Measurements from ENCODE around the gene RPL7L1. TPM values are rescaled to one million over a fixed set of nuclear protein-coding genes. Genes with fewer than 3 reads are reported as not detected.

Gene RPL7L1
- total and polyA plus RNA-seq, 2 of the 13 experiments (the other 11 are each of a cell fraction or from before 2014, with no cell fraction given) = 51.6 to 179 TPM

DNA sequence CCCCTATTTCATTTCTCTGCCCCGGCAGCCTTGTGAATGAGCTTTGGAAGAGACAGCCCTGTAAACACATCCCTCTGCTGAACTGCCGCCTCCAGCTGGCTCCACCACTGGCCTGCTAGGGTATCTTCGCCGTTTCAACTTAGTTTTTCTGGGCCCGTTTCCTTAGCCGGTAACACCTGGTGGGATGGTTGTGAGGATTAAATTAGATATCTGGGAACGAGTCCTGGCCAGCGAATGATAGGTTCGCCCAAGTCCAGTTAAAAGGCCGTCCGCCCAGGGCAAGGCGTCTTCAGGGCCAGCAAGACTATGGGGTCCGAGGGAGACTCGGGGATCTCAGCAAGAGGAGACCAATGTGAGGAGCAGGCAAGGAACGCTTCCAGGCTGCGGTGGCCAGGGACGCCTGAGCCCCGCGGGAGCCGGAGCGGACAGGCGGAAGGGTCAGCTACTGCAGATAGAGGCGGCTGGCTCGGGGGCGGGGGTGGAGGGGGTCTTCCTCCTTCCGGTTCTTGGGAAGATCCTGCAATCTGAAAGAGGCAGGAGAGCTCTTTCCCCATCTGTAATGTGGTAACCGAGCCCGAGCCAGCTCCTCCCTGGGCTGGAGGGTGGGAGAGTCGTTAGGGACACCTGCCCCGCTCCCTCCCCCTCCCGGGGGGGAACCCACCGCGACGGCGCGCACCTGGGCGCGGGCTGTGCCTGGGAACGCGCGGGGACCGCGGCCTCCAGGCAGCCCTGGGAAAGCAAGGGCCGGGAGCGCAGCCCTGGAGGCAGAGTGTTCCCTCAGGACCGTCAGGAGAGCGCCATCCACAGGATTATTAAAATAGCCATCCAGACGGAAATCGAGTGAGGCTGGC, 32.0 kb downstream of the RPL7L1 start (continued):
- TF ChIP-seq, protein P1, sequence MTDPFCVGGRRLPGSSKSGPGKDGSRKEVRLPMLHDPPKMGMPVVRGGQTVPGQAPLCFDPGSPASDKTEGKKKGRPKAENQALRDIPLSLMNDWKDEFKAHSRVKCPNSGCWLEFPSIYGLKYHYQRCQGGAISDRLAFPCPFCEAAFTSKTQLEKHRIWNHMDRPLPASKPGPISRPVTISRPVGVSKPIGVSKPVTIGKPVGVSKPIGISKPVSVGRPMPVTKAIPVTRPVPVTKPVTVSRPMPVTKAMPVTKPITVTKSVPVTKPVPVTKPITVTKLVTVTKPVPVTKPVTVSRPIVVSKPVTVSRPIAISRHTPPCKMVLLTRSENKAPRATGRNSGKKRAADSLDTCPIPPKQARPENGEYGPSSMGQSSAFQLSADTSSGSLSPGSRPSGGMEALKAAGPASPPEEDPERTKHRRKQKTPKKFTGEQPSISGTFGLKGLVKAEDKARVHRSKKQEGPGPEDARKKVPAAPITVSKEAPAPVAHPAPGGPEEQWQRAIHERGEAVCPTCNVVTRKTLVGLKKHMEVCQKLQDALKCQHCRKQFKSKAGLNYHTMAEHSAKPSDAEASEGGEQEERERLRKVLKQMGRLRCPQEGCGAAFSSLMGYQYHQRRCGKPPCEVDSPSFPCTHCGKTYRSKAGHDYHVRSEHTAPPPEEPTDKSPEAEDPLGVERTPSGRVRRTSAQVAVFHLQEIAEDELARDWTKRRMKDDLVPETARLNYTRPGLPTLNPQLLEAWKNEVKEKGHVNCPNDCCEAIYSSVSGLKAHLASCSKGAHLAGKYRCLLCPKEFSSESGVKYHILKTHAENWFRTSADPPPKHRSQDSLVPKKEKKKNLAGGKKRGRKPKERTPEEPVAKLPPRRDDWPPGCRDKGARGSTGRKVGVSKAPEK (CRISPR knock-in tag; IDR thresholded peaks at IDR 0.05; ENCODE audit: borderline replicate concordance) = 0 out of 2 replicates have a peak, but pooled peaks have one; percentile 39
- TF ChIP-seq KDM5B (CRISPR knock-in tag; IDR thresholded peaks at IDR 0.05; ENCODE audit: borderline replicate concordance) (peak; percentile 15; the same call in 1 of the 2 replicates), FOXC1 (CRISPR knock-in tag; IDR thresholded peaks at IDR 0.05; ENCODE audit: borderline replicate concordance) (peak; percentile 58), FOXJ3 (CRISPR knock-in tag; IDR thresholded peaks at IDR 0.05; ENCODE audit: borderline replicate concordance) (0 out of 2 replicates have a peak, but pooled peaks have one; percentile 15), ZZZ3 (CRISPR knock-in tag; IDR thresholded peaks at IDR 0.05; ENCODE audit: borderline replicate concordance) (no peak), ZNF24 (IDR thresholded peaks at IDR 0.05) (no peak)
- TF ChIP-seq, protein P2, sequence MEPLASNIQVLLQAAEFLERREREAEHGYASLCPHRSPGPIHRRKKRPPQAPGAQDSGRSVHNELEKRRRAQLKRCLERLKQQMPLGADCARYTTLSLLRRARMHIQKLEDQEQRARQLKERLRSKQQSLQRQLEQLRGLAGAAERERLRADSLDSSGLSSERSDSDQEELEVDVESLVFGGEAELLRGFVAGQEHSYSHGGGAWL (CRISPR knock-in tag; IDR thresholded peaks at IDR 0.05) = 0 out of 2 replicates have a peak, but pooled peaks have one; percentile 41
- TF ChIP-seq, protein P3, sequence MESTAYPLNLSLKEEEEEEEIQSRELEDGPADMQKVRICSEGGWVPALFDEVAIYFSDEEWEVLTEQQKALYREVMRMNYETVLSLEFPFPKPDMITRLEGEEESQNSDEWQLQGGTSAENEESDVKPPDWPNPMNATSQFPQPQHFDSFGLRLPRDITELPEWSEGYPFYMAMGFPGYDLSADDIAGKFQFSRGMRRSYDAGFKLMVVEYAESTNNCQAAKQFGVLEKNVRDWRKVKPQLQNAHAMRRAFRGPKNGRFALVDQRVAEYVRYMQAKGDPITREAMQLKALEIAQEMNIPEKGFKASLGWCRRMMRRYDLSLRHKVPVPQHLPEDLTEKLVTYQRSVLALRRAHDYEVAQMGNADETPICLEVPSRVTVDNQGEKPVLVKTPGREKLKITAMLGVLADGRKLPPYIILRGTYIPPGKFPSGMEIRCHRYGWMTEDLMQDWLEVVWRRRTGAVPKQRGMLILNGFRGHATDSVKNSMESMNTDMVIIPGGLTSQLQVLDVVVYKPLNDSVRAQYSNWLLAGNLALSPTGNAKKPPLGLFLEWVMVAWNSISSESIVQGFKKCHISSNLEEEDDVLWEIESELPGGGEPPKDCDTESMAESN (CRISPR knock-in tag; conservative IDR thresholded peaks at IDR 0.05) = 0 out of 2 replicates have a peak, but pooled peaks have one; percentile 16
- TF ChIP-seq, protein P4, sequence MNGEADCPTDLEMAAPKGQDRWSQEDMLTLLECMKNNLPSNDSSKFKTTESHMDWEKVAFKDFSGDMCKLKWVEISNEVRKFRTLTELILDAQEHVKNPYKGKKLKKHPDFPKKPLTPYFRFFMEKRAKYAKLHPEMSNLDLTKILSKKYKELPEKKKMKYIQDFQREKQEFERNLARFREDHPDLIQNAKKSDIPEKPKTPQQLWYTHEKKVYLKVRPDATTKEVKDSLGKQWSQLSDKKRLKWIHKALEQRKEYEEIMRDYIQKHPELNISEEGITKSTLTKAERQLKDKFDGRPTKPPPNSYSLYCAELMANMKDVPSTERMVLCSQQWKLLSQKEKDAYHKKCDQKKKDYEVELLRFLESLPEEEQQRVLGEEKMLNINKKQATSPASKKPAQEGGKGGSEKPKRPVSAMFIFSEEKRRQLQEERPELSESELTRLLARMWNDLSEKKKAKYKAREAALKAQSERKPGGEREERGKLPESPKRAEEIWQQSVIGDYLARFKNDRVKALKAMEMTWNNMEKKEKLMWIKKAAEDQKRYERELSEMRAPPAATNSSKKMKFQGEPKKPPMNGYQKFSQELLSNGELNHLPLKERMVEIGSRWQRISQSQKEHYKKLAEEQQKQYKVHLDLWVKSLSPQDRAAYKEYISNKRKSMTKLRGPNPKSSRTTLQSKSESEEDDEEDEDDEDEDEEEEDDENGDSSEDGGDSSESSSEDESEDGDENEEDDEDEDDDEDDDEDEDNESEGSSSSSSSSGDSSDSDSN (CRISPR knock-in tag; IDR thresholded peaks at IDR 0.05) = peak; percentile 62; the same call in 1 of the 2 replicates
- TF ChIP-seq, protein P5, sequence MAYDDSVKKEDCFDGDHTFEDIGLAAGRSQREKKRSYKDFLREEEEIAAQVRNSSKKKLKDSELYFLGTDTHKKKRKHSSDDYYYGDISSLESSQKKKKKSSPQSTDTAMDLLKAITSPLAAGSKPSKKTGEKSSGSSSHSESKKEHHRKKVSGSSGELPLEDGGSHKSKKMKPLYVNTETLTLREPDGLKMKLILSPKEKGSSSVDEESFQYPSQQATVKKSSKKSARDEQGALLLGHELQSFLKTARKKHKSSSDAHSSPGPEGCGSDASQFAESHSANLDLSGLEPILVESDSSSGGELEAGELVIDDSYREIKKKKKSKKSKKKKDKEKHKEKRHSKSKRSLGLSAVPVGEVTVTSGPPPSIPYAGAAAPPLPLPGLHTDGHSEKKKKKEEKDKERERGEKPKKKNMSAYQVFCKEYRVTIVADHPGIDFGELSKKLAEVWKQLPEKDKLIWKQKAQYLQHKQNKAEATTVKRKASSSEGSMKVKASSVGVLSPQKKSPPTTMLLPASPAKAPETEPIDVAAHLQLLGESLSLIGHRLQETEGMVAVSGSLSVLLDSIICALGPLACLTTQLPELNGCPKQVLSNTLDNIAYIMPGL (CRISPR knock-in tag; IDR thresholded peaks at IDR 0.05; ENCODE audit: borderline replicate concordance in 1 of 2, low read depth in 1 of 2) = peak; percentile 54 to 70; a peak in 2 of 4 replicates
- TF ChIP-seq, protein P6, sequence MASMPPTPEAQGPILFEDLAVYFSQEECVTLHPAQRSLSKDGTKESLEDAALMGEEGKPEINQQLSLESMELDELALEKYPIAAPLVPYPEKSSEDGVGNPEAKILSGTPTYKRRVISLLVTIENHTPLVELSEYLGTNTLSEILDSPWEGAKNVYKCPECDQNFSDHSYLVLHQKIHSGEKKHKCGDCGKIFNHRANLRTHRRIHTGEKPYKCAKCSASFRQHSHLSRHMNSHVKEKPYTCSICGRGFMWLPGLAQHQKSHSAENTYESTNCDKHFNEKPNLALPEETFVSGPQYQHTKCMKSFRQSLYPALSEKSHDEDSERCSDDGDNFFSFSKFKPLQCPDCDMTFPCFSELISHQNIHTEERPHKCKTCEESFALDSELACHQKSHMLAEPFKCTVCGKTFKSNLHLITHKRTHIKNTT (CRISPR knock-in tag; IDR thresholded peaks at IDR 0.05) = no peak
- TF ChIP-seq, protein P7, sequence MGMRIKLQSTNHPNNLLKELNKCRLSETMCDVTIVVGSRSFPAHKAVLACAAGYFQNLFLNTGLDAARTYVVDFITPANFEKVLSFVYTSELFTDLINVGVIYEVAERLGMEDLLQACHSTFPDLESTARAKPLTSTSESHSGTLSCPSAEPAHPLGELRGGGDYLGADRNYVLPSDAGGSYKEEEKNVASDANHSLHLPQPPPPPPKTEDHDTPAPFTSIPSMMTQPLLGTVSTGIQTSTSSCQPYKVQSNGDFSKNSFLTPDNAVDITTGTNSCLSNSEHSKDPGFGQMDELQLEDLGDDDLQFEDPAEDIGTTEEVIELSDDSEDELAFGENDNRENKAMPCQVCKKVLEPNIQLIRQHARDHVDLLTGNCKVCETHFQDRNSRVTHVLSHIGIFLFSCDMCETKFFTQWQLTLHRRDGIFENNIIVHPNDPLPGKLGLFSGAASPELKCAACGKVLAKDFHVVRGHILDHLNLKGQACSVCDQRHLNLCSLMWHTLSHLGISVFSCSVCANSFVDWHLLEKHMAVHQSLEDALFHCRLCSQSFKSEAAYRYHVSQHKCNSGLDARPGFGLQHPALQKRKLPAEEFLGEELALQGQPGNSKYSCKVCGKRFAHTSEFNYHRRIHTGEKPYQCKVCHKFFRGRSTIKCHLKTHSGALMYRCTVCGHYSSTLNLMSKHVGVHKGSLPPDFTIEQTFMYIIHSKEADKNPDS (CRISPR knock-in tag; IDR thresholded peaks at IDR 0.05) = peak; percentile 71; the same call in 1 of the 2 replicates
